HepG2 (cell line): ENCODE data around the gene HPCAL1. TPM values are rescaled to one million over a fixed set of nuclear protein-coding genes. Genes with fewer than 3 reads are reported as not detected.

ENCODE experiments used
- ATAC-seq: fragments of 200-7000 bp; cut with Tn5 transposase; 3 replicates; pipeline ENCODE4 v1.9.1; 2020; ENCODE audit warnings: mild to moderate bottlenecking, moderate library complexity
- BruUV-seq: library from RNA; stranded (reverse); fragments of 400-500 nt; replicated peaks from 2 replicates; lab custom pipeline; 2021; lab: Mats Ljungman, UMichigan
- CTCF ChIA-PET: fragments of 300-600 bp; formaldehyde crosslinking; extraction: SDS; loops from one replicate; lab custom pipeline; 2021; ENCODE audit warnings: low total read pairs, inconsistent platforms, low intra/inter-chr PET ratio; lab: Yijun Ruan, JAX
- POLR2A ChIA-PET: fragments of 350-600 bp; sonication (Branson Sonifier 250); formaldehyde crosslinking; loops from one replicate; lab custom pipeline; 2020; ENCODE audit warnings: antibody characterized with exemption, inconsistent platforms; lab: Yijun Ruan, JAX
- DNase-seq: peaks from one replicate; pipeline ENCODE4 v3.0.0-alpha.2; 2015; ENCODE audit warnings: low spot score
- FAIRE-seq: peaks from 3 replicates; lab custom pipeline; 2011; peaks lifted over from hg19 to GRCh38; lab: Jason Lieb, UNC
- H2AFZ ChIP-seq: one replicate; pipeline ENCODE4 v1.6.1; 2011; ENCODE audit warnings: low read length, inconsistent platforms
- H3K27ac ChIP-seq: fragments of 300-600 bp; 3 replicates; pipeline ENCODE4 v1.8.0; 2011; ENCODE audit warnings: mixed run types, mild to moderate bottlenecking, mixed read lengths, low read length, inconsistent platforms; ENCODE audit not compliant: insufficient read depth; ENCODE audit errors: extremely low read length
- H3K27me3 ChIP-seq, 2 experiments: fragments of 200-600 bp in 1 of 2; 2 replicates in 1 of 2; 3 replicates in 1 of 2; pipeline versions ENCODE4 v1.6.0 to v1.8.0; 2011; ENCODE audit warnings: low read length in 2 of 2, mild to moderate bottlenecking in 2 of 2, moderate library complexity in 2 of 2, inconsistent platforms in 1 of 2; ENCODE audit not compliant: insufficient read depth in 2 of 2, control insufficient read depth in 1 of 2
- H3K36me3 ChIP-seq, 2 experiments: fragments of 200-600 bp in 1 of 2; replicated peaks in 1 of 2; 2 replicates in 1 of 2; 3 replicates in 1 of 2; pipeline versions ENCODE4 v1.5.1 to v1.8.0; 2011; ENCODE audit warnings: low read length in 2 of 2, inconsistent platforms in 1 of 2; ENCODE audit not compliant: insufficient read depth in 2 of 2, control insufficient read depth in 1 of 2
- H3K4me1 ChIP-seq: 2 replicates; pipeline ENCODE4 v1.5.1; 2012; ENCODE audit warnings: low read length, inconsistent platforms; ENCODE audit not compliant: insufficient read depth
- H3K4me2 ChIP-seq: 2 replicates; pipeline ENCODE4 v1.6.0; 2011; ENCODE audit warnings: low read depth, low read length, inconsistent platforms
- H3K4me3 ChIP-seq, 3 experiments: fragments of 200-600 bp in 1 of 3; sonication (generic), shearing (Covaris generic) in 1 of 3; replicated peaks in 1 of 3; 2 replicates each; pipeline ENCODE4 v1.5.1; 2011 to 2016; ENCODE audit warnings: low read length in 3 of 3, inconsistent platforms in 2 of 3, low read depth in 2 of 3, mild to moderate bottlenecking in 2 of 3, control low read depth in 1 of 3, mixed read lengths in 1 of 3; ENCODE audit not compliant: insufficient read depth in 1 of 3
- H3K79me2 ChIP-seq: one replicate; pipeline ENCODE4 v1.6.1; 2011; ENCODE audit warnings: low read length, inconsistent platforms; ENCODE audit not compliant: insufficient read depth
- H3K9ac ChIP-seq: 2 replicates; pipeline ENCODE4 v1.6.0; 2011; ENCODE audit warnings: mild to moderate bottlenecking, low read depth, low read length, inconsistent platforms; ENCODE audit not compliant: insufficient read depth
- H3K9me3 ChIP-seq: 2 replicates; pipeline ENCODE4 v1.5.1; 2012; ENCODE audit warnings: mild to moderate bottlenecking, low read length
- H4K20me1 ChIP-seq: 2 replicates; pipeline ENCODE4 v1.6.0; 2011; ENCODE audit warnings: inconsistent platforms, mild to moderate bottlenecking, low read length, moderate library complexity; ENCODE audit not compliant: insufficient read depth
- AGO2 ChIP-seq: fragments of 200-400 bp; formaldehyde crosslinking; optimal IDR thresholded peaks from 2 replicates; pipeline ENCODE3; 2017; ENCODE audit warnings: mild to moderate bottlenecking, low read depth, low read length, moderate library complexity
- ATF2 ChIP-seq: sonication (generic); formaldehyde crosslinking; IDR thresholded peaks from 2 replicates; pipeline ENCODE4 v1.4.0; 2020; ENCODE audit warnings: missing genetic modification reagents
- BHLHE40 ChIP-seq: IDR thresholded peaks from 2 replicates; pipeline ENCODE4 v1.6.1; 2011; ENCODE audit warnings: low read length, improper control_type of control experiment
- ELF1 ChIP-seq: sonication (generic); formaldehyde crosslinking; IDR thresholded peaks from 2 replicates; pipeline ENCODE4 v1.4.0; 2020; ENCODE audit warnings: missing genetic modification reagents
- POLR2AphosphoS2 ChIP-seq: IDR thresholded peaks from 2 replicates; pipeline ENCODE4 v1.6.1; 2011; ENCODE audit warnings: low read depth, low read length, improper control_type of control experiment
- POLR2G ChIP-seq: fragments of 200-400 bp; formaldehyde crosslinking; IDR thresholded peaks from 2 replicates; pipeline ENCODE4 v1.6.1; 2018; ENCODE audit warnings: mild to moderate bottlenecking, low read depth, low read length, moderate library complexity
- RAD21 ChIP-seq: fragments of 450-650 bp; formaldehyde crosslinking; IDR thresholded peaks from 2 replicates; pipeline ENCODE4 v1.5.0; 2020; ENCODE audit warnings: mild to moderate bottlenecking
- RBM22 ChIP-seq: fragments of 200-400 bp; formaldehyde crosslinking; optimal IDR thresholded peaks from 2 replicates; pipeline ENCODE3; 2017; ENCODE audit warnings: mild to moderate bottlenecking, low read length, moderate library complexity
- SP2 ChIP-seq: sonication (generic); formaldehyde crosslinking; IDR thresholded peaks from 2 replicates; pipeline ENCODE4 v1.5.1; 2020; ENCODE audit warnings: mild to moderate bottlenecking, missing genetic modification reagents
- ZNF143 ChIP-seq: sonication (generic); formaldehyde crosslinking; IDR thresholded peaks from 2 replicates; pipeline ENCODE4 v1.4.0; 2020; ENCODE audit warnings: missing genetic modification reagents
- ZNF263 ChIP-seq: sonication (generic); formaldehyde crosslinking; IDR thresholded peaks from 2 replicates; pipeline ENCODE4 v1.4.0; 2020; ENCODE audit warnings: missing genetic modification reagents
- WGBS: methylation state at CpG from one replicate; pipeline ENCODE4 v1.1.6; 2017; ENCODE audit warnings: low lambda C conversion rate; 5-methylcytosine and 5-hydroxymethylcytosine counted together
- in situ Hi-C: cut with HindIII; loops from 2 replicates; pipeline ENCODE4 v1.10.0; 2017; ENCODE audit warnings: low pct_unique_long_range_greater_than_20kb; ENCODE audit not compliant: extremely low pct_ligation_motif_present
- intact Hi-C: fragments of 100-400 bp; cut with micrococcal nuclease; formaldehyde crosslinking; loops from one replicate; pipeline ENCODE4 v1.10.0; 2022; ENCODE audit not compliant: unreplicated experiment
- polyA plus RNA-seq, 8 experiments: library from polyadenylated mRNA; depleted of rRNA in 3 of 8; stranded (reverse) in 7 of 8; unstranded in 1 of 8; fragments of >200 nt; fragmentation: Illumina TruSeq in 4 of 8; extraction: Trizol in 4 of 8; gene quantifications; 2 replicates each; pipeline versions ENCODE4 v1.2.1 to v1.2.3, GENCODE V29; 2011 to 2016; ENCODE audit warnings: low read depth in 4 of 8, missing spikeins in 1 of 8, mixed read lengths in 1 of 8; ENCODE audit not compliant: insufficient read depth in 1 of 8
- total RNA-seq, 5 experiments: library from RNA; depleted of rRNA; stranded (reverse); fragments of >200 nt; fragmentation: Illumina TruSeq; extraction: Trizol; gene quantifications; 2 replicates each; pipeline ENCODE4 v1.2.3, GENCODE V29; 2016; ENCODE audit warnings: low read depth in 1 of 5
- TF ChIP-seq, protein P1 (sequence below): sonication (generic); formaldehyde crosslinking; IDR thresholded peaks from 2 replicates; pipeline ENCODE4 v1.5.1; 2020; ENCODE audit warnings: mild to moderate bottlenecking, missing genetic modification reagents, borderline replicate concordance

HPCAL1 gene
- total and polyA plus RNA-seq, 2 of the 13 experiments (the other 11 are each of a cell fraction or from before 2014, with no cell fraction given) = 29.5 to 29.9 TPM

GRCh38 chr2:10438688-10439087 is 136.0 kb downstream of the HPCAL1 start (continued):
- TF ChIP-seq ELF1 (CRISPR knock-in tag) = no peak
- peak; percentile 68 for TF ChIP-seq RBM22
- no peak for TF ChIP-seq ATF2 (CRISPR knock-in tag)
- TF ChIP-seq BHLHE40 = no peak
- TF ChIP-seq, all 625 proteins: peak for 2

GRCh38 chr2:10439185-10439879 is 136.6 kb downstream of the HPCAL1 start:
- no peak overlapping the region for H3K4me3 ChIP-seq
- CTCF ChIA-PET = no interaction called here
- H3K4me1 ChIP-seq = peaks cover 34% of the 10 kb centered on the region
- DNase-seq = no peak
- 89% methylated on average over 11 of the region's 11 CpGs for WGBS
- in situ Hi-C loops = loop anchor here (5.0 to 25.0 kb wide), 3 partner anchors 317 to 627 kb away; partner anchors contain the start of gene RRM2
- TF ChIP-seq, protein P1, sequence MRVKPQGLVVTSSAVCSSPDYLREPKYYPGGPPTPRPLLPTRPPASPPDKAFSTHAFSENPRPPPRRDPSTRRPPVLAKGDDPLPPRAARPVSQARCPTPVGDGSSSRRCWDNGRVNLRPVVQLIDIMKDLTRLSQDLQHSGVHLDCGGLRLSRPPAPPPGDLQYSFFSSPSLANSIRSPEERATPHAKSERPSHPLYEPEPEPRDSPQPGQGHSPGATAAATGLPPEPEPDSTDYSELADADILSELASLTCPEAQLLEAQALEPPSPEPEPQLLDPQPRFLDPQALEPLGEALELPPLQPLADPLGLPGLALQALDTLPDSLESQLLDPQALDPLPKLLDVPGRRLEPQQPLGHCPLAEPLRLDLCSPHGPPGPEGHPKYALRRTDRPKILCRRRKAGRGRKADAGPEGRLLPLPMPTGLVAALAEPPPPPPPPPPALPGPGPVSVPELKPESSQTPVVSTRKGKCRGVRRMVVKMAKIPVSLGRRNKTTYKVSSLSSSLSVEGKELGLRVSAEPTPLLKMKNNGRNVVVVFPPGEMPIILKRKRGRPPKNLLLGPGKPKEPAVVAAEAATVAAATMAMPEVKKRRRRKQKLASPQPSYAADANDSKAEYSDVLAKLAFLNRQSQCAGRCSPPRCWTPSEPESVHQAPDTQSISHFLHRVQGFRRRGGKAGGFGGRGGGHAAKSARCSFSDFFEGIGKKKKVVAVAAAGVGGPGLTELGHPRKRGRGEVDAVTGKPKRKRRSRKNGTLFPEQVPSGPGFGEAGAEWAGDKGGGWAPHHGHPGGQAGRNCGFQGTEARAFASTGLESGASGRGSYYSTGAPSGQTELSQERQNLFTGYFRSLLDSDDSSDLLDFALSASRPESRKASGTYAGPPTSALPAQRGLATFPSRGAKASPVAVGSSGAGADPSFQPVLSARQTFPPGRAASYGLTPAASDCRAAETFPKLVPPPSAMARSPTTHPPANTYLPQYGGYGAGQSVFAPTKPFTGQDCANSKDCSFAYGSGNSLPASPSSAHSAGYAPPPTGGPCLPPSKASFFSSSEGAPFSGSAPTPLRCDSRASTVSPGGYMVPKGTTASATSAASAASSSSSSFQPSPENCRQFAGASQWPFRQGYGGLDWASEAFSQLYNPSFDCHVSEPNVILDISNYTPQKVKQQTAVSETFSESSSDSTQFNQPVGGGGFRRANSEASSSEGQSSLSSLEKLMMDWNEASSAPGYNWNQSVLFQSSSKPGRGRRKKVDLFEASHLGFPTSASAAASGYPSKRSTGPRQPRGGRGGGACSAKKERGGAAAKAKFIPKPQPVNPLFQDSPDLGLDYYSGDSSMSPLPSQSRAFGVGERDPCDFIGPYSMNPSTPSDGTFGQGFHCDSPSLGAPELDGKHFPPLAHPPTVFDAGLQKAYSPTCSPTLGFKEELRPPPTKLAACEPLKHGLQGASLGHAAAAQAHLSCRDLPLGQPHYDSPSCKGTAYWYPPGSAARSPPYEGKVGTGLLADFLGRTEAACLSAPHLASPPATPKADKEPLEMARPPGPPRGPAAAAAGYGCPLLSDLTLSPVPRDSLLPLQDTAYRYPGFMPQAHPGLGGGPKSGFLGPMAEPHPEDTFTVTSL (CRISPR knock-in tag) = no peak
- no peak for TF ChIP-seq SP2 (CRISPR knock-in tag)
- peak; percentile 9 for TF ChIP-seq RBM22
- TF ChIP-seq AGO2 = peak; percentile 28
- peak; percentile 39; the same call in 1 of the 2 replicates for TF ChIP-seq ZNF263 (CRISPR knock-in tag)
- peak; percentile 42 for TF ChIP-seq POLR2G
- TF ChIP-seq ZNF143 = no peak
- TF ChIP-seq POLR2AphosphoS2 = peak; percentile 95
- peak; percentile 20; the same call in 1 of the 2 replicates for TF ChIP-seq RAD21 (CRISPR knock-in tag)
- TF ChIP-seq, all 625 proteins: peak for 6
- BruUV-seq = no TSS peak
- H3K79me2 ChIP-seq = no peaks in the 10 kb centered on the region
- no peak overlapping the region for H3K27ac ChIP-seq
- ATAC-seq (no peak), FAIRE-seq (no peak)
- intact Hi-C loops = loop anchor here (5.0 kb wide), 1 partner anchor 297 kb away; no protein-coding TSS in a partner anchor
- H3K9ac ChIP-seq = no peak overlapping the region
- no peak overlapping the region for H3K4me2 ChIP-seq
- peaks cover 4 to 20% of the 10 kb centered on the region in 2 experiments for H3K27me3 ChIP-seq
- no peak overlapping the region for H2AFZ ChIP-seq
- H3K36me3 ChIP-seq = peaks cover 26 to 51% of the 10 kb centered on the region in 2 experiments
- POLR2A ChIA-PET = interaction anchor here (4.8 kb wide), 1 partner anchor 9 kb away, joined by 38 read pairs; the partner anchor contains the start of gene ODC1
- no peaks in the 10 kb centered on the region for H3K9me3 ChIP-seq
- H4K20me1 ChIP-seq = no peaks in the 10 kb centered on the region
